Stimulated activated CD4-positive, alpha-beta T cell treated with anti-CD3 and anti-CD28 coated beads, Interleukin-1b, Interleukin-23, amount 100 ng/mL, for 48 hours (primary cell): ENCODE measurements around the gene PIGN.

ENCODE experiments used
- DNase-seq: peaks from one replicate; pipeline ENCODE4 v3.0.0-alpha.2; 2020

PIGN gene, protein sequence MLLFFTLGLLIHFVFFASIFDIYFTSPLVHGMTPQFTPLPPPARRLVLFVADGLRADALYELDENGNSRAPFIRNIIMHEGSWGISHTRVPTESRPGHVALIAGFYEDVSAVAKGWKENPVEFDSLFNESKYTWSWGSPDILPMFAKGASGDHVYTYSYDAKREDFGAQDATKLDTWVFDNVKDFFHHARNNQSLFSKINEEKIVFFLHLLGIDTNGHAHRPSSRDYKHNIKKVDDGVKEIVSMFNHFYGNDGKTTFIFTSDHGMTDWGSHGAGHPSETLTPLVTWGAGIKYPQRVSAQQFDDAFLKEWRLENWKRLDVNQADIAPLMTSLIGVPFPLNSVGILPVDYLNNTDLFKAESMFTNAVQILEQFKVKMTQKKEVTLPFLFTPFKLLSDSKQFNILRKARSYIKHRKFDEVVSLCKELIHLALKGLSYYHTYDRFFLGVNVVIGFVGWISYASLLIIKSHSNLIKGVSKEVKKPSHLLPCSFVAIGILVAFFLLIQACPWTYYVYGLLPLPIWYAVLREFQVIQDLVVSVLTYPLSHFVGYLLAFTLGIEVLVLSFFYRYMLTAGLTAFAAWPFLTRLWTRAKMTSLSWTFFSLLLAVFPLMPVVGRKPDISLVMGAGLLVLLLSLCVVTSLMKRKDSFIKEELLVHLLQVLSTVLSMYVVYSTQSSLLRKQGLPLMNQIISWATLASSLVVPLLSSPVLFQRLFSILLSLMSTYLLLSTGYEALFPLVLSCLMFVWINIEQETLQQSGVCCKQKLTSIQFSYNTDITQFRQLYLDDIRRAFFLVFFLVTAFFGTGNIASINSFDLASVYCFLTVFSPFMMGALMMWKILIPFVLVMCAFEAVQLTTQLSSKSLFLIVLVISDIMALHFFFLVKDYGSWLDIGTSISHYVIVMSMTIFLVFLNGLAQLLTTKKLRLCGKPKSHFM

DNA sequence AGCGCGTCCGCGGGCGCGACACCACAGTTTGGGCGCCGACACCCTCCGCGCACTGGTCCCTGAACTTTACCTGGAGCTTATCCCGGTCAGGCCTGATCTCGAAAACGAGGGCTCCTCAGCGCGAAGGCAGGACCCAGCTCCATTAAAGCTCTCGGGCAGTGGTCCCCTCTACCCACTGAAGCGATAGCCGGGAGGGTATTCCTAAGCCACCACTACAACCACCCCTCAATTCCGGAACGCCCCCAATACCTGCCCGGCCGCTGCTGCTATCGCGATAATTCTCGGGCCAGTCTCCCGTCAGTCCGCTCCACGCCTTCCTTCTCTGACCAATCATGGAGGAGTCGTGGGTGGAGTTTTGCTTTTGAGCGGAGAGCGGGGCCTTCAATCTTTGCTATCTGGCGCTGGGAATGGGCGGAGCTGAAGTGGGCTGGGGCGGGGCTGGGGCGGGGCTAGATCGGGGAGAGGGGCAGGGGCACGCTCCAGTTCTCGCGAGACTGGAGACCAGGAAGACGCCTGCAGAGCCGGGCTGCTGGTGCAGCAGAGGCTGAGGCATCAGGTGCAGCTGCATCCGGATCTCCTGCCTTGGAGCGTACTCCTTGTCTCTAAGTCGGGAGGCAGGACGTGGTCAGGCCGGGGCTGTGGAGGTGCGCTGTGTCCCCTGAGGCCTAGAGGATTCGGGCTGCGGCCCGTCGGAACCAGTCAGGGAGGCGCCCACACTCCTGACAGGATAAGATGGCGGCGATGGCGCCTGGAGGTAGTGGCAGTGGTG, at the start of gene PIGN, which contains the start of gene RELCH:
PIGN (minus strand) TSS at position 283 of the 769 bp plus-strand sequence. CDS start 25,703 bp downstream, outside the sequence.
RELCH (plus strand) TSS at position 482 of the 769 bp plus-strand sequence; CDS start at position 733, 251 bp downstream.
- peak; percentile 96 for DNase-seq

DNA sequence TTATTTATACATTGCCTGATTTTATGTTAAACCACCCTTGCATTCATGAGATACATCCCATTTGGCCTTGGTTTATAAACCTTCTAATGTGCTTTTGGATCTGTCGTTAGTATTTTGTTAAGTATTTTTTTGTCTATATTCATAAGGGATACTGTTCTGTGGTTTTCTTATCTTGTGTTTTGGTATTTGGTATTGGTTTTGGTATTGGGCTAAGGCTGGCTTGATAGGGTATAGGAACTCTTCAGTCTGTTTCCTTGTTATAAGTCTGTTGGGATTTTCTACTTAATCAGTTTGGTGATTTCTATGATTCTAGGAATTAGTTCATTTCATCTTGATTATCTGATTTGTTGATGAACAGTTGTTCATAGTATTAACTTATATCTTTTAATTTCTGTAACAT, 49.4 kb upstream of the PIGN start:
- no peak for DNase-seq

DNA sequence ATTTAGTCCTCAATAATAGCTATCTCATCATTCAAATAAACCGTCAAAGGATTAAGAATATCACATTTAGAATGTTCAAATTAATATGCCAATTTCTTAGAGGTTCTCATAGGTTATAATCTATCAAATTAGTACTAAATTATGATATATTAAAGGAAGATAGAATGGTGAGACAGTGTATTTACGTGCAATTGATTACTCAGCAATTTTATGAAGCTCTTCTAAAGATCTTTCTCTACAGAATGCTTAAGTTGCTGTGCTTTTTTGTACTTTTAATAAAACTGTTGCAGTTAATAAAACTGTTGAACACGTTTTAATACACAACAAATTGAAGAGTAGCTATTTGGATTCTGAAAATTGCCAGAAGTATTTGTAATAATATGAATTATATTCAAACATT, 39.2 kb upstream of the PIGN start:
- DNase-seq, result no peak

DNA sequence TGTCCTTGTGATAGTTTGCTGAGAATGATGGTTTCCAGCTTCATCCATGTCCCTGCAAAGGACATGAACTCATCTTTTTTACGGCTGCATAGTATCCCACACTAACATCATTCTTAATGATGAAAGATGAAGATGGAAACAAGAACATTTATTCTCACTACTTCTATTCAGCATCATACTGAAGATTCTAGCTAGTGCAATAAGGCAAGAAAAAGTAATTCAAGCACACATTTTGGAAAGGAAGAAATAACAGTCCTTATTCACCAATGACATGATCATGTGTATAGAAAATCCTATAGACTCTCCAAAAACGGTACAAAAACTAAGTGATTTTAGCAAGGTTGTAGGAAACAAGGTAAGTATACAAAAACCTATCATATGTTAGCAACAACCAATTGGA, 37.4 kb upstream of the PIGN start:
- no peak for DNase-seq

DNA sequence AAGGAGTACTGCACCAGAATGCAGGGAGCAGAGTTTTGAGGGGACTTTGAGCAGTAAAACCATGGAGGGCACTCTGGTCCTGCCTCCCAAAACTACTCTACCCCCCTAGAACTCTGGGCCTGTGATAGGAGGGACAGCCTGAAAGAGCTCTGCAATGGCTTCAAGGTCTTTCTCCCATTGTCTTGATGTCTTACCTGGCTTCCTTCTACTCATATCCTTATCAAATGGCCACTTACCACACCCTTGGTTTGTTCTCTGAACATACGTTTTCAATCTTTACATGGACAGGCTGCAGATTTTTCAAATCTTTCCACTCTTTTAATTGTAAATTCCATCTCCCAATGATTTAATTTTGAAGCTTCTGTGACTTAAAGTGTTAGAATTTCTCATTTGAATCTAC, 27.9 kb upstream of the PIGN start:
- no peak for DNase-seq

DNA sequence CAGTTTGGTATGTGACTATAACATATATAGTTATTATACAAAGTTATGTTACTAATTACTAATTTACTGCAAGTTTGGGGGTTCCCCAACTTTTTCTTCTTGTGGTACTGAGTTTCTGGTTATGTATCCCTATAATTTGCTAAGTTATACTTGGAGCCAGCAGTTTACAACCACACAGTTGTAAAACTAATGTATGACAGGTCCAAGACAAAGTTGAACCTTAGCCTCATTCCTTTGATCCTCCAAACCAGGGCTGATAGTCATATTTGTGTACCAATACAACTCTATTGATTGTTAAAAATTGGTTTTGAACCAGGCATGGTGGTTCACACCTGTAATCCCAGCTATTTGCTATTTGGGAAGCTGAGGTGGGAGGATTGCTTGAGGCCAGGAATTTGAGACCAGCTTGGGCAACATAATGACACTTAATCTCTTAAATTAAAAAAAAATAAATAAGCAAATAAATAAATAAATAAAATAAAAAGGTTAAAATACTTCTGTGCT, 24.5 kb upstream of the PIGN start:
- DNase-seq, result no peak

DNA sequence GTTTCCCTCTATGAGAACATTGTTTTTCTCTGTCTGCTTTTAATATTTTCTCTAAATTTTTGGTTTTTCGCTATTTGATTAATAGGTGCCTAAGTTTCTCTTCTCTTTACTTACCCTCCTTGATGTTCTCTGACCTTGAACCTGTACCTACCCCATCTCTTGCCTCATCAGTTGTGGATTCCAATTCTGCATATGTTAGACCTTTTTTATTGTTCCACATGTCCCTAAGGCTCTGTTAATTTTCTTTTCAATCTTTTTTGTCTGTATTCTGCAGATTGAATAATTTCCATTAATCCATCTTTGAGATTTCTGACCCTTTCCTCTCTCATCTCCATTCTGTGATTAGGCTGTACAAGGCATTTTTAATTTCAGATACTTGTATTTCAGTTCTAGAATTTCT, 23.3 kb upstream of the PIGN start:
- DNase-seq, result no peak

DNA sequence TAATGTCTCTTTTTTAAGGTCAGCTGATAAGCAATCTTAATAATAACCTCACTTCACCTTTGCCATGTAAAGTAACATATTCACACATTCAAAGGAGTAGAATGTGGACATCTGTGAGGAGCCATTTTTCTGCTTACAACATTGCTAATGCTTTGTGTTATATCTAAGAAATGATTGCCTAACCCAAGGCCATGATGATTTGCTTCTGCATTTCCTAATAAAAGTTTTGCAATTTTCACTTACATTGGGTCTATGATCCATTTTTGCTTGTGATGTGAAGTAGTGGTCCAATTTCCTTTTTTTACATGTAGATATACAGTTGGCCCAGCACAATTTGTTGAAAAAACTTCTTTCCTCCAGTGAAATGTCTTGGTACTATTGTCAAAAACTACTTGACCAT, 22.2 kb upstream of the PIGN start:
- DNase-seq, result no peak

DNA sequence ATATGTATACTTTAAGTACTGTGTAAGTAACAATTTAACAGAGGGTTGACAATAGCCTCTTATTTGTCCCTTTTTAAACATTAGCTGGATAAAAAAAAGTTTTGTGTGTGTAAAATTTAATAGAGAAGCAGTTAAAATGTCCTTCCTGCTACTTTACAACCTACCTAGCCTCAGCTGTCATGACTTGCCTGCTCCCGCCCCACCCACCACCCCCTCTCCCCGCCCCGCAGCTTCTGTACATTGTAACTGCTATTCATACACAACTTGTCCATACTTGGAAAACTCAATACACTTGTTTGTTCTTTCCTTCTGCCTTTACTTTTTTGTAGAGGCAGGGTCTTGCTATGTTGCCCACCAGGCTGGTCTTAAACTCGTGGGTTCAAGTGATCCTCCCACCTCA, 19.7 kb upstream of the PIGN start:
- no peak for DNase-seq

DNA sequence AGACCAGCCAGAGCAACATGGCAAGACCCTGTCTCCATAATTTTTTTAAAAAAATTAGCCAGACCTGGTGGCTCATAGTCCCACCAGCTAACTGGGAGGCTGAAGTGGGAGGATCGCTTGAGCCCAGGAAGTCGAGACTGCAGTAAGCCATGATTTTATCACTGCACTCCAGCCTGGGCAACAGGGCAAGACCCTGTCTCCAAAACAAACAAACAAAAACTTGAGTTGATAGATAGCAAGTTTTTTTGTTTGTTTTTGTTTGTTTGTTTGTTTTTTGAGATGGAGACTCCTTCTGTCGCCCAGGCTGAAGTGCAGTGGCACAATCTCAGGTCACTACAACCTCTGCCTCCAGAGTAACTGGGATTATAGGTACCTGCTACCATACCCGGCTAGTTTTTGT, 19.0 kb upstream of the PIGN start:
- DNase-seq, result no peak

DNA sequence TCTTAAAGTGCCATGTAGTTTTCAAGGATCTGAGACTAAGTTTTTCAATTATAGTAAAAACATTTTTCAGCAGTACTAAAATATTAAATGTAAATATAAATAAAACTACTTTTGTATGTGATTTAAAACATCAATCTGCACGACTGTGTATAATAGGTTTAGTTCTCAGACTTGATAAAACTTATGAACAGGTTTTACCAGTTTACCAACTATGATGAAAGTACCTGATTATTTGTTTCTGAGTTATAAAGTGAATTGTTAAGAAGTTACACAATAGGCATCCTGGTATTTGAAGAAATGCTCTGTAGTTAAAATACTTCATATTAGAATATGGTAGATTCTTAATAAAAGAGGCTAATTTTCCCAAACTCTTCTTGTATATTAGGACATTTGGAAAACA, 15.0 kb upstream of the PIGN start:
- DNase-seq, result no peak

DNA sequence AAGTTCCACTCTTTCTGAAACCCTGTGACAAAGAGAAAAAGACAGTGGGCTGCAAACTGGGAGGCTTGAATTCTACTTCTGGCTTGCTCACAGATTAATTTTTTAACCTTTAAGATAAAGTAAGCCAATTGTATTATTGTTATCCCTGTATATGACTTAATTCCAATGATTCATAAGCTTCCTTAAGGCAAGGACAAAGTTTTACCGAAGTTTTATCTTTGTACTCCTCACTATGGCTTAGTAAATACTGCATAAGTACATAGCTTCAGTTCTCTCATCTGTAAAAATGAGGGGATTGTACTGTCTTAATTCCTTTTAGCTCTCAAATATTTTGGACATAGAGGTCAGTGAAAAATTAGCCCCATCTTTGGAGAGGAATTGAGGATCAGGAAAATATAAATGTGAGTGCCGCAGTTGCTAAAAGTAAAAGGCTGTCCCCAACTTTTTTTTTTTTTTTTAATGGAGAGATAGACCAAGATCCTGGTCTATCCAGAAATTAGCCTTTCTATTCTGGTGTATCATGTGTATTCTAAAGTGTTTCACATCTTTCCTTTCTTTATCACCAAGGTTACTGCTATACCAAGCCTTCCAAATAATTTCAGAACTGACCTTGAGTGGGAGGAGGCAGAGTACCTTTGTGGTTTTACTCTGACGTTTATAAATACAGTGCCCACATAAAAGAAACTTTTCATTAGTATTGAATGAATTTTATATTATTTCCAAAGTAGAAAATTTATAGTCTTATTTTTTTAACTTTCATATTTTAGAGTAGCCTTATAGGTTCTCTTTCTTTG, 13.5 kb upstream of the PIGN start:
- no peak for DNase-seq

DNA sequence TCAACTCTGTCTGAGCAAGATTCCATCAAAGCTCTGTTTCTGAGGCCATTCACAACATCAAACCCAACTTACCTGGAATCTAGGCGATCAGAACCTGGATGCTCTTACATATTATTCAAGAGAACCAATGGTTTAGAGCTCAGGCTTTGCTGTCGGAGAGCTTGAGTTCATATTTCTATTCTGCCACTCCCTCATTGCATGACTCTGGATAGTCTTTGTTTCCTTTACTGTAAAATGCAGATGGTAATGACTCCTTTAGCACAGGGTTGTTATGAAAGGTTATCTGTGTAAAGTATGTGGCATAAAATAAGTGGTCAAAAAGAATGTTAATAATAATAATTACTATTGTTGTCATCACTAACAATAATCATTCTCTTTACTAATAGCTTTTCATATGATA, 12.8 kb upstream of the PIGN start:
- no peak for DNase-seq

DNA sequence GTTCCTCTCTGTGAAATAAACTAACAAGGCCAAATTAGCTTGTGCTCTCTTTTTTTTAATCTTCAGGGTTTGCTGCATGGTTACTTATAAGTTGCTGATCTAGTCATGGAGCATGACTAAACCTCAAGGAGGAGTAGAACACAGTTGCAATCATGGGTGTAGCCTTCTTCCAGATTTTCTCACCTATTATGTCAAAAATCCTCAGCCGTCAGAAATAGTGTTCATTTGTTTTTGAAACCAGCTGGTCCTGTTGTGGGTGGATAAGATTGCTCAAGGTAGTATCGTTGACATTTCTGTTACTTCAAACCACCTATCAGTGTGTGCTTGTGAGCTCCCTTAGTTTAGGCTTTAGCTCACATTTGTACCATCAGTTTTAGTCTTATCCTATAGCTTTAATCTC, 11.4 kb upstream of the PIGN start:
- no peak for DNase-seq

DNA sequence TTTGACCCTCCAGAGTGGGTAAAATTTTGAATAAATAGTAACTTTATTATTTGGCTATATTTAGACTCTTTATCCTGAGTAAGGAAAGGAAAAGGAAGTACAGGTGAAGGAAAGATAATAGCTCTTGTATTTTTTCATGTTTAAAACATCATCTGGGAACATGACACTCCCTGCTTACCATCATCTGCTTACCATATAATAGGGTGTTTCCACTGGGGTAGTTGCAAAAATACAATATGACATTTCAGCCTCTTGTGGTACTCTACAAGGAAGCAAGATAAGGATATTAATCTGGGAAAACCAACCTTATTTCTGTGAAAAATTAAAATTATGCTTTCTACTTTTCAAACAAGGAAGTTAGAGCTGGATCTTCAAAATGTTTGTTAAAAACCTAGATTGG, 10.1 kb upstream of the PIGN start:
- no peak for DNase-seq

DNA sequence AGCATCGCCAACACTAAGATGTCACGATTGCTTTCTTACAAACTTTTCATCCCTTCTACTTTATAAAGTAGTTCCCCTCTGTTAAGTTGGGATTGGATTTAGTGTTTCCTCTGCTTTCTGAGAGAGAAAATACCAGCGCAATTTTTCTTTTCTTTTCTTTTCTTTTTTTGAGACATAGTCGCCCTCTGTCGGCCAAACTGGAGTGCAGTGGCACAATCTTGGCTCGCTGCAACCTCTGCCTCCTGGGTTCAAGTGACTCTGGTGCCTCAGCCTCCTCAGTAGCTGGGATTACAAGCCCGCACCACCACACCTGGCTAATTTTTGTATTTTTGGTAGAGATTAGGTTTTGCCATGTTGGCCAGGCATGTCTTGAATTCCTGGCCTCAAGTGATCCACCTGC, 9.2 kb upstream of the PIGN start:
- DNase-seq, result no peak

DNA sequence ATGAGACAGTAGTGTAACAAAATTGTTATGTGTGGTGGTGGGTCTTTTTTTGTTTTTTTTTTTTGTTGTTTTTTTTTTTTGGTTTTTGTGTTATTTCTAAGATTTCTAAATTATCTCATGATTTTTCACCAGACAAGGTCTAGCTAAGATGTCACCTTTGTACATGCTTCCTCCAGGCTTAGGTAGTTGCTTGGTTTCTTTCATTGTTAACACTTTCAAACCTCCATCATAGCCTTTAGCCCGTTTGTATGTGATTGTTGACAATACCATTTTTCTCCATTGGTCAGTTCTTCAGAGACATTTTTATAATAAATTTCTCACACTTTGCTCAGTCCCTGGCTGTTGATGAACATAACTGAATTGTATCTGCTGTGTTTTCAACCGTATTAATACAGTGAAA, 2.4 kb upstream of the PIGN start:
- DNase-seq, result no peak

DNA sequence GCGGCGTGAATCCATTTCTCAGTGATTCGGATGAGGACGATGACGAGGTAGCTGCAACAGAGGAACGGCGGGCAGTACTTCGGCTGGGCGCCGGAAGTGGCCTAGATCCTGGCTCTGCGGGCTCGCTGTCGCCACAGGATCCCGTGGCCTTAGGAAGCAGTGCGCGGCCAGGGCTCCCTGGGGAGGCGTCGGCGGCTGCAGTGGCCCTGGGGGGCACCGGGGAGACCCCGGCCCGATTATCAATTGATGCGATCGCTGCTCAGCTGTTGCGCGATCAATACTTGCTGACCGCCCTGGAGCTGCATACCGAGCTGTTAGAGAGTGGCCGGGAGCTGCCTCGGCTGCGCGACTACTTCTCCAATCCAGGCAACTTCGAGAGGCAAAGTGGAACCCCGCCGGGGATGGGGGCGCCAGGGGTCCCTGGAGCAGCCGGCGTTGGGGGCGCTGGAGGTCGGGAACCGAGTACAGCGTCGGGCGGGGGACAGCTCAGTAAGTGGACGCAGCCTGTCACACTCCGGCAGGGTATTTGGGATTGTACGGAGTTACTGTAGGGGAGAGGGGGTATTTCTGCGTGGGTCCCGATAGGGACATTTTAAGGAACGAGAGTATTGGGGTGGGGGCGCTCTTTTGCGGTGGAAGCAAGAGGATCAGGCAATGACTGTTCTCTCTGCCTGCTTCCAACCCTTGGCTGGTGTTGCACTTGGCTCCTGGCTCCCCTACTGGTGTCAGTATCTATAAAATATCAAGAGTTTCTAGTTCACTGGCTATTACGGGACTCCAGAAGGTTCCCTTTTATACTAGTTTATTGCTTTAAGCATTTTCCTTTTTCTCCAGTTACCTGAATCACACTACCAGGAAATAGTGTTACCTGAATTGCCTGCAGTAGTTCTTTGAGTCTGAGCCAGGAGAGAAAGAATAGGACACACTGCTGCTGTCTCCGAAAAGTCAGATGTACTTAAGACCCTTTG, 971 bp upstream of the PIGN start:
- peak; percentile 20 for DNase-seq

DNA sequence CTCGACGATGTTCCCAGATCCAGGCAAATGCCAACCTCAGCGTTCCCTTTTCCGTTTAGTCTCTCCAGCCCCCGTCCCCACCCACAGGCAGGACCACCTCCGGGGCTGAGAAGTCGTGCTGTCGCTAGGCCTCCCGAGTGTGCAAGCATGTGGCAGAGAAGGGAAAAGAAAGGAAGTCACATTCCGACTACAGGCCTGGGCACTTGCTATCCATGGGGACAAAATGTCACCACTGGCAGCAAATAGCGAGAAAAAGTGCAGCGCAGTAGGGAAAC, 420 bp downstream of the PIGN start:
- DNase-seq, result no peak

DNA sequence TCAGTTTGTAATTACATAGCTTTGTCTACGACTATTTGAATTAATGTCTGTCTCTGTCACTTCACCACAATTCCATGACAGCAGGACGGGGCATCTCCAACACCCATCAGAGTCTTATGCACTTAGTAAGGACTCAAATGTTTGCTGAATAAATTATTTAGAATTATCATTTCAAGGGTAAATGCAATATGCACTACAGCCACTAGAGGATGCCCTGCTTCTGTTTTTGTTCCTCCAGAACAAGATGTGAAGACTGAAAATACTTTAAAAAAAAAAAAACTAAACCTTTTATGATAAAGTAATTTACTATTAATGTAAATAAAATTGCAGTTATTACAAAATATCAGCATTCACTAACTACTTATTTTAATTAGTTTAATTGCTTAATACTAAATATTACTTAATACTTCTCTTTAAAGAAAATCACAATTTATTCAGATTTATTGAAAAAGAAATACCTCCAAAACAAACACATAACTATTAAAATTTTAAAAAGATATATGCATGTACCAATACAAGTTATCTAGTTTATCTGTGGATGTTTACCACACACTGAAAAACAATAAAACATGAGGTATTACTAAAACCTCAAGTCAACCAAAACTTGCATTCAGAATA, 3.2 kb downstream of the PIGN start:
- DNase-seq, result peak; percentile 11

DNA sequence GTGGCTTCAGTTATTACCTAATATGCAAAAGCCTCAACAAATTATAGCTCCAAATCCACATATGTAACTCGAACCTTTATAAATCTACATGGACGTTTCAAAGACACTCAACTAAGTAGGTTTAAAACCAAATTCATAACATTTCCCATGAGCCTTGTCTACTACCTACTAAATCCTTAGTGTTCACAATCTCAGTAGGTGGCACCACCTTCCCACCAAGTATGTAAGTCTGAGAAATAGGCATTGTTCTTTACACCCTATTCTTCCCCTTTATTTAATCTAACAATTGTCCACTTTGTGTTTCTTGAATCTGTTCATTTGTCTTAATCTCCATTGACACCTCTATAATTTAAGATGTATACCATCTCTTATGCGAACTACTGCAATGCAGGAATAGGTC, 4.6 kb downstream of the PIGN start:
- DNase-seq, result no peak
